Effector memory CD4-positive, alpha-beta T cell (primary cell): ENCODE results near the gene NKX1-1.

Experiments
- DNase-seq, 3 donors: peaks; one replicate each; pipeline ENCODE4 v3.0.0-alpha.2; 2020
- H3K27ac ChIP-seq: 2 replicates; pipeline ENCODE4 v1.7.0; 2013; ENCODE audit warnings: mild to moderate bottlenecking, low read length, moderate library complexity; ENCODE audit not compliant: insufficient read depth, poor library complexity, severe bottlenecking
- H3K27me3 ChIP-seq: replicated peaks from 2 replicates; pipeline ENCODE4 v1.7.0; 2013; ENCODE audit warnings: mild to moderate bottlenecking, low read length; ENCODE audit not compliant: insufficient read depth, control insufficient read depth, poor library complexity, severe bottlenecking
- H3K36me3 ChIP-seq: 2 replicates; pipeline ENCODE4 v1.7.0; 2013; ENCODE audit warnings: mild to moderate bottlenecking, low read length, moderate library complexity; ENCODE audit not compliant: control insufficient read depth, insufficient read depth
- H3K4me1 ChIP-seq: 2 replicates; pipeline ENCODE4 v1.7.0; 2013; ENCODE audit warnings: low read length, mild to moderate bottlenecking; ENCODE audit not compliant: control insufficient read depth, insufficient read depth, poor library complexity, severe bottlenecking
- H3K4me3 ChIP-seq: 2 replicates; pipeline ENCODE4 v1.7.0; 2013; ENCODE audit warnings: low read length, low read depth, mild to moderate bottlenecking; ENCODE audit not compliant: insufficient read depth, poor library complexity, severe bottlenecking
- H3K9me3 ChIP-seq: 2 replicates; pipeline ENCODE4 v1.7.0; 2013; ENCODE audit warnings: mild to moderate bottlenecking, low read length, moderate library complexity; ENCODE audit not compliant: control insufficient read depth
- total RNA-seq, 3 donors: gene quantifications; one replicate each; lab custom pipeline; 2026; lab: John Stamatoyannopoulos, UW

The NKX1-1 gene
- total RNA-seq = 0 reads per million in 3 donors

DNA sequence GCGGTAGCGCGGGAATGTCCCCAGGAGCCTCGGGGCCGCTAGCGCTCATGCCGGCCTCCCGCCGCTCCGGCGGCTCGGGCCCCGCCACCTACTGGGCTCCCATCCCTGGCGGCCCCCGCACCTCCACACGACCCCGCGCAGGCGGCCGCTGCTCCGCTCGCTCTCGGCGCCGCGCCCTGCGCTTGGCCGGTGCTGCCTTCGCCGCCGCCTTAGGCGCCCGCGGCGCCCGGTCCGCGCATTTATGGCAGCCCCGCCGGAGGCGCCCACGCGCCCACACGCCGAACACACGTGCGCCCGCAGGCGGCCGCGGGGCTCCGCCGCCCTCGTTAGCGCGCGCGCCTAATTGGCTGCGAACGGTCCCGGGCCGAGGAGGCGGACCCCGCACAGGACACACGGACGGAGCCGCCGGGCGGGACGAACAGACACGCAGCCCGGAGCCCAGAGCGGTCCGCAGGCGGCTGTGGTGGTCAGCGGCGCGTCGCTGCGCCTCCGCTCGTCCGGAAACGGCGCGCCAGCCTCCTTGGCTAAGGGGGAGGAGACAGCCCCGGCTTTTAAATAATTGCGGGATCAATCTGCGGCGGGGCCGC is at the start of gene NKX1-1:
Gene NKX1-1, minus strand, starts transcription at position 49 of the 587 bp plus-strand sequence. Its CDS starts 0 bp downstream, at position 49.
- Histone ChIP-seq H3K27me3 (peaks cover 67% of the 10 kb centered on the region), H3K9me3 (no peaks in the 10 kb centered on the region), H3K4me3 (no peak within 1 kb of the TSS), H3K27ac (no peak within 1 kb of the TSS), H3K36me3 (no peaks in the 10 kb centered on the region), H3K4me1 (peaks cover 22% of the 10 kb centered on the region)
- no peak for DNase-seq

DNA sequence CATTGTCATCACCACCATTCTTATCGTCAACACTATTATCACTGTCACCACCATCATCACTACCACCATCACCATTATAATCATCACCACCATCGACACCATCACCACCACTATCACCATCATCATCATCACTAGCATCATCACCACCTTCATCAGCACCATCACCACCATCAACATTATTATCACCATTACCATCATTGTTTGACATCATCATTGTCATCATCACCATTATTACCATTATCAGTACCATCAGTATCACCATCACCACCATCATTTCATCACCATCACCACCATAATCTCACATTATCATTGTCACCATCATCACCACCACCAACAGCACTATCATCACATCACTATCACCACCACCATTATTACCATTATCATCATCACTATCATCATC is 47.5 kb upstream of the NKX1-1 start:
- Histone ChIP-seq H3K4me1 (no peaks in the 10 kb centered on the region), H3K27me3 (no peaks in the 10 kb centered on the region), H3K4me3 (no peak overlapping the region), H3K27ac (no peak overlapping the region), H3K9me3 (no peaks in the 10 kb centered on the region), H3K36me3 (no peaks in the 10 kb centered on the region)
- DNase-seq = no peak

DNA sequence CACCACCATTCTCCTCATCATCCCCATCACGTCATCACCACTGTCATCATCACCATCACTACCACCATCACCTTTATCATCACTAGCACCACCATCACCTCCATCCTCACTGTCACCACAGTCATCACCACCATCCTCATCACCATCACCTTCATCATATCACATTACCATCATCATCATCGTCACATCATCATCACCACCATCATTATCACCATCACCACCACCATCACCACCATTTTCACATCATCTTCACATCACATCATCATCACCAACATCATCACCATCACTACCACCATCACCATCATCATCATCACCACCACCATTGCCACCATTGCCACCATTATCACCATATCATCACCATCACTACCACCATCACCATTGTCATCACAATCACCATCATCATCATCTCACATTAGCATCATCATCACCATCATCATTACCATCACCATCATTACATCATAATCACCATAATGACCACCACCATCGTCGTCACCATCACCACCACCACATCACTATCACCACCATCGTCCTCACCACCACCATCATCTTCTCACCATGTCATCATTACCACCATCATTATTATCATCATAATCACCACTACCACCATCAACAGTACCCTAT is 46.3 kb upstream of the NKX1-1 start:
- H3K4me3 ChIP-seq = no peak overlapping the region
- no peak for DNase-seq
- H3K36me3 ChIP-seq = no peaks in the 10 kb centered on the region
- H3K4me1 ChIP-seq = no peaks in the 10 kb centered on the region
- no peak overlapping the region for H3K27ac ChIP-seq
- H3K27me3 ChIP-seq = no peaks in the 10 kb centered on the region
- H3K9me3 ChIP-seq = no peaks in the 10 kb centered on the region

DNA sequence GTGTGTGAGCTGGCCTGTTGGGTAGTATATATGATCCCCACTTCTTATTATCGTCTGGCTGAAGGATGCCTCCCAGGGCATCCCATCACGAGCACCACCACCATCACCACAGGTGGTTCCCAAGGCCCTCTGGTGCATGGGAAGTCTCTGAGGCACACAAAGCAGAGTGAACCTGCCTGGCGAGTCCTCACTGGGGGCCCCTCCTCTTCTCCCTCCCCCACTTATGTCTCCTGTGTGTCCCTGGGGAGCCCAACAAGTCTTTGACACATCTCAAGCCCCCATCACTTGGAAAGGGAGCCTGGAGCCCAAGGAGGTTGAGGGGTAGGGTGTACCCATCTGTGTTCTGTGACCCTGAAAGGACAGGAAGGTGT is 45.5 kb upstream of the NKX1-1 start:
- Histone ChIP-seq H3K4me3 (no peak overlapping the region), H3K27ac (no peak overlapping the region), H3K36me3 (no peaks in the 10 kb centered on the region), H3K9me3 (no peaks in the 10 kb centered on the region), H3K27me3 (no peaks in the 10 kb centered on the region), H3K4me1 (no peaks in the 10 kb centered on the region)
- no peak for DNase-seq

DNA sequence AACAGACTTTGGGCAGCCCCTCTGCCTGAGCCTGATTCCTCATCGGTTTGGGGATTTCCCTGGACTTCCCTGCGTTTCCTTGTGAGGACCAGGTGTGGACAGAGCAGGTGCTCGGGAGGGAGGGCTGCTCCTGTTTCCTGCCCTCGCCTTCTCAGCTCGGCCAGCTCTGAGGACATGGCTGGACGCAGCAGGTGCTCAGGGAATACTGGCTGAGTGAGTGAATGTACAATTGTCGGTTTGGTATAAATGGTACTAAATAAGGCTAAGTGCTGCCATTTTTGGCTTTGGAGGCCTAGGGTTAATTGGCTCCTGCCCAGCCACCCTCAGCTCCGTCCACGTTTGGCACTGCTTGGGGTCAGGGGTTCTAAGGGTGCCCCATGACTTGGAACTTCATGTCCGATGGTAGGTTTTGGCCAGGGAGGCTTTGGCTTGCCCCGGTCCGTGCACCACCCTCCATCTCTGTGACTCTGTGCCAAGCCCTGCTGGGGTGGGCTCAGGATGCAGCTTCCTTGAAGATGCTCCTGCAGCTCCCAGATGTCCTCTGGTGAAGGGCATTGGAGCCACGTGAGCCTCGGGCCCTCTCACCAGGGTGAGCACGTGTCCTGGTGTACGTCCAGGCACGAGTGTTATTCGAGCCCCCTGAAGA is 45.0 kb upstream of the NKX1-1 start:
- no peak overlapping the region for H3K4me3 ChIP-seq
- no peaks in the 10 kb centered on the region for H3K9me3 ChIP-seq
- no peaks in the 10 kb centered on the region for H3K27me3 ChIP-seq
- no peaks in the 10 kb centered on the region for H3K36me3 ChIP-seq
- H3K4me1 ChIP-seq = no peaks in the 10 kb centered on the region
- no peak for DNase-seq
- no peak overlapping the region for H3K27ac ChIP-seq

DNA sequence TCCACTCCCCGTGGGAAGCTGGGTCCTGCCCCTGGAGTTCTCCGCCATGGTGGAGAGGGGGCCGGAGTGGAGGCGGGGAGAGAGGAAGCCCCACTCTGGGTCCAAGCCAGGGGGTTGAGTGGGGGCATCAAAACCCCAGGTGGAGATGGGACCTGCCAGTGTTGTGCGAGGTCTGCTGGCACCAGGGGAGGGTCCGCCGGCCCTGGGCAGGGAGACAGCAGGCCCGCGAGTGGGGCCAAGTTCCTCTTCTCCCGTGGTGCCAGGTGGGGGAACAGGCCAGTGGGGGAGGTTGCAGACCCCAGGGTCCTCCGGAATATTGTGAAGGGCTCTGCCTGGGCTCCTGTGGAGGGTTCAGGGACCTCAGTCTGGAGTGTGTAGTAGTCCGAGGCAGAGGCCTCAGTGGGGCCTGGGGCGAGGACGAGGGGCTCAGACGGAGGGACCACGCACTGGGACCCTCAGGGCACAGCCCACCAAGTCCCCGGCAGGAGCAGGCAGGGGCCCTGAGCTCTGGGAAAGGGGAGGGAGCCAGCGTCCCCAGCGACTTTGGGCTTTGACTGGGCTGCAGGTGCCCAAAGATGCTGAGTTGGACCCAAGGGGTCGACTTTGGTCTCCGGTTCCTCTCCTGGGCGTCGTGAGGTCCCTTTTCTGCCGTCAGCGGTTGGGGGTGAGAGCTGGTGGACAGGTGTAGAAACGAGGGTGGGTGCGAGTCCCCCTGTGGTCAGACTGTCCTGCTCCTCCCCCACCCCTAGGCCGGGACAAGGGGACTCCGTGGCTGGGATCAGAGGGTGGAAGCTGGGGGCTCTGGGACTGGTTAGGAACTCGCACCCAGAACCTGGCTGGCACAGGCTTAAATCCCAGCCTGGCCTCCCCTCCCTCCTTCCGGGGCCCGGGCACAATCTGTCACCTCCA is 43.8 kb upstream of the NKX1-1 start:
- H3K27ac ChIP-seq = no peak overlapping the region
- H3K4me3 ChIP-seq = no peak overlapping the region
- no peaks in the 10 kb centered on the region for H3K9me3 ChIP-seq
- no peak for DNase-seq
- no peaks in the 10 kb centered on the region for H3K27me3 ChIP-seq
- H3K36me3 ChIP-seq = no peaks in the 10 kb centered on the region
- no peaks in the 10 kb centered on the region for H3K4me1 ChIP-seq

DNA sequence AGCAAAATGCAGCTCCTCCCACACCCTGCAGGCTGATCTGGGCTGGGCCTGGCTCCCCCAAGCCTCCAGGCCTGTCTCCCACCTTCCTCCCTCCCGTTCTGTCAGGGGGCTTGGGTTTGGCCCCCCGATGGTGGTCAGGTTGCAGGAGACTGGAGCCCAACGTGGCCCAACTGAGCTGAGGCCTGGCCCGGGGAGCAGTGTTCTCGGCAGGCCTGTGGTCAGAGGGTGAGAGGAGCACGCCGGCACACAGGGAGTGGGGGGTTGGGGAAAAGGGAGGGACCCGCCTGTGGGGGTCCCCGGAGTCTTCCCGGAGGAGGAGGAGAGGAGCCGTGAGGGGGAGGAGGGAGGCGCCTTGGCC is 43.2 kb upstream of the NKX1-1 start:
- DNase-seq = no peak
- H3K4me3 ChIP-seq = no peak overlapping the region
- no peak overlapping the region for H3K27ac ChIP-seq
- no peaks in the 10 kb centered on the region for H3K36me3 ChIP-seq
- H3K4me1 ChIP-seq = no peaks in the 10 kb centered on the region
- H3K27me3 ChIP-seq = no peaks in the 10 kb centered on the region
- H3K9me3 ChIP-seq = no peaks in the 10 kb centered on the region

DNA sequence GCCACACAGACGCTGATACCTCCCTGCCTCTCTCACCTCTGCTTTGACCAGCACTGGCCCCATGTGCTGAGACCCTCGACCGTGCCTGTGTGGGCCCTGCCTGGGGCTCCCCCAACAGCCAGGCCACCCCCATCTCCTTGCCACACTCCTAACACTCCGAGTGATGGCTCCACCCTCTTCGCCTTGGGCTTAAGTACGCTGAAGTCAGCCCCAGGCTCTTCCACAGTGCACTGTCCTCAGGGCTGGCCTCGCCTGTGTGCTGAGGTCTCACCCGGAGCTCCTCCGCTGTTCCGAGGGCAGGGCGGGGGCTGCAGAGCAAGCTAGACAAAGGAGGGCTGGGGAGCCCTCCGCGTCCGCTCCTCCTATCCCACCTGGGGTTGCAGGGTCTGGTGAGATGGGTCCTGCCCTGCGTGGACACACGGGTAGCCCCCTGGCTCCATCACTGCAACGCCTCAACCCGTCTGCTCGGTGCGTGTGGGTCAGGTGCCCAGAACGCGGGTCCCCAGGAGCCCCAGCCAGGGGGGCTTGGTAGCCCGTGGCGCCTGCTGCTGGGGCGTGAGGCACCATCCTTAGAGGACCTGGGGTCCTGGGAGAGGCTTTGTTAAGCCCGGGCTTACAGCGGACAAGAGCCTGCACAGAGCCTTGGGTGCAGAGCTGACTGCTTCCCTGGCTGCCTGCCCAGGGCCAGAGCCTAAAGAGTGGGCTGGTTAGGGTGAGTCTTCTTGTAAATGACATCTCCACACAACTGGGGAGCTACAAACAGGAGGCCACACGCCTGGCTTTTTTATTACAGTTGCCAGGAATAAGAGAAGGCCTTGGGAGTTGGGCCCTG is 42.6 kb upstream of the NKX1-1 start:
- no peak overlapping the region for H3K27ac ChIP-seq

DNA sequence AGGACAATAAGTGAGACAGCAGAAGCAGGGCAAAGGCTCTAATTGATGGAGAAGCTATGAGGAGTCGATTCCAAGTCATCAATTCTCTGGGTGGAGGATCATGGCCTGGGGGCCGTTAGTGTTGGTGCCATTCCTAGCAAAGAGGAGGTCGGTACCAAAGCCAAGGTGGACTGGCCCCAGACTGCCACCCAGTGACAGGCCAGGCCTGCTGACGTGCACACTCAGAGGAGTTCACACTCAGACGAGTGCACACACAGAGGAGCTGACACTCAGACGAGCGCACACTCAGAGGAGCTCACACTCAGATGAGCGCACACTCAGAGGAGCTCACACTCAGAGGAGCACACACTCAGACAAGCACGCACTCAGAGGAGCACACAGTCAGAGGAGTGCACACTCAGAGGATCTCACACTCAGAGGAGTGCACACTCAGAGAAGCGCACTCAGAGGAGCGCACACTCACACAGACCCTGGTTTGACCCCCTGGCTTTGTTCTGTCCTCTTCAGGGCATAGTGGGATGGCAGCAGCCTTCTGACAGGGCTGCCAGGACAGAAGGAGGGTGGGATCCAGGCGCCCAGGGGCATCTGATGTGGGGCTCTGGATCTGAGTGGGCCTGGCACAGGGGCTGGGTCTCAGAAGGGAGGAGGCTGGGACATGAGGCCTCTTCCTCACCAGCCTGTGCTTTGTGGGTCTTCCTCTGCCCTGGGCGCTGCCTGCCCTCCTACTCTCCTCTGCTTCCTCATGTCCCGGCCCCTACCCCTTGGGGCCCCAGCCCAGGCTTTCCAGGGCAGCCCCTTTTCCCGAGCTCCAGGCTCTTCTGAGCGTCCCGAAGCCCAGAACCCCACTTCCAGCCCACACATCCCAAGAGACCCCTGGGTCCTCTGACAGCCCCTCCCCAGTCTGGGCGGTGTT is 41.7 kb upstream of the NKX1-1 start:
- Histone ChIP-seq H3K4me3 (no peak overlapping the region), H3K27ac (no peak overlapping the region), H3K36me3 (no peaks in the 10 kb centered on the region), H3K27me3 (no peaks in the 10 kb centered on the region), H3K9me3 (no peaks in the 10 kb centered on the region), H3K4me1 (no peaks in the 10 kb centered on the region)
- no peak for DNase-seq

More for the DNA sequence above, 42.6 kb upstream of the NKX1-1 start:
- no peak for DNase-seq
- Histone ChIP-seq H3K4me1 (no peaks in the 10 kb centered on the region), H3K27me3 (no peaks in the 10 kb centered on the region), H3K9me3 (no peaks in the 10 kb centered on the region), H3K36me3 (no peaks in the 10 kb centered on the region), H3K4me3 (no peak overlapping the region)
